Measurements from ENCODE around the gene PAQR8. TPM values are rescaled to one million over a fixed set of nuclear protein-coding genes. Genes with fewer than 3 reads are reported as not detected.

PAQR8 gene
- total RNA-seq, 1 experiment from 2014 or later: 3.7 TPM

- ChIA-PET POLR2A (ENCODE audit: unreplicated experiment) (interaction anchor here (0.5 to 0.6 kb wide), 3 partner anchors 18 to 678 kb away, joined by 3 read pairs; partner anchors contain the start of gene PAQR8), CTCF (interaction anchor here (0.8 to 1.3 kb wide), 3 partner anchors 23 to 105 kb away, joined by 3 to 5 read pairs (median 3); partner anchors contain the start of genes MCM3 and PAQR8)
- BruUV-seq (replicated peaks): no TSS peak
- H3K36me3 ChIP-seq (ENCODE audit: low read depth): no peaks in the 10 kb centered on the region
- H3F3A ChIP-seq (ENCODE audit: insufficient read depth, low read depth): peaks cover 17% of the 10 kb centered on the region; the same call in 1 of the 2 replicates
- no peaks in the 10 kb centered on the region for H3K27me3 ChIP-seq (ENCODE audit: insufficient read depth, low read depth)
- intact Hi-C loops (cut with micrococcal nuclease; ENCODE audit: unreplicated experiment): no loop called here
- H3K4me1 ChIP-seq (replicated peaks; ENCODE audit: insufficient read depth): peaks cover 34% of the 10 kb centered on the region
- peak overlapping the region; percentile 65 for H3K27ac ChIP-seq
- H3K9me2 ChIP-seq (ENCODE audit: insufficient read depth): no peaks in the 10 kb centered on the region
- H3K9me3 ChIP-seq (ENCODE audit: insufficient read depth, low read depth): no peaks in the 10 kb centered on the region
- peak overlapping the region; percentile 62 for H2AFZ ChIP-seq
- peak overlapping the region; percentile 71 for H3K4me2 ChIP-seq
- H3K4me3 ChIP-seq: peak overlapping the region; percentile 11; the same call in 1 of the 2 replicates
- DNase-seq: peak; percentile 29 to 77
- no peaks in the 10 kb centered on the region for H3K79me2 ChIP-seq (ENCODE audit: low read depth)
- no peaks in the 10 kb centered on the region for H4K20me1 ChIP-seq (ENCODE audit: insufficient read depth)
- TF ChIP-seq, protein P1, sequence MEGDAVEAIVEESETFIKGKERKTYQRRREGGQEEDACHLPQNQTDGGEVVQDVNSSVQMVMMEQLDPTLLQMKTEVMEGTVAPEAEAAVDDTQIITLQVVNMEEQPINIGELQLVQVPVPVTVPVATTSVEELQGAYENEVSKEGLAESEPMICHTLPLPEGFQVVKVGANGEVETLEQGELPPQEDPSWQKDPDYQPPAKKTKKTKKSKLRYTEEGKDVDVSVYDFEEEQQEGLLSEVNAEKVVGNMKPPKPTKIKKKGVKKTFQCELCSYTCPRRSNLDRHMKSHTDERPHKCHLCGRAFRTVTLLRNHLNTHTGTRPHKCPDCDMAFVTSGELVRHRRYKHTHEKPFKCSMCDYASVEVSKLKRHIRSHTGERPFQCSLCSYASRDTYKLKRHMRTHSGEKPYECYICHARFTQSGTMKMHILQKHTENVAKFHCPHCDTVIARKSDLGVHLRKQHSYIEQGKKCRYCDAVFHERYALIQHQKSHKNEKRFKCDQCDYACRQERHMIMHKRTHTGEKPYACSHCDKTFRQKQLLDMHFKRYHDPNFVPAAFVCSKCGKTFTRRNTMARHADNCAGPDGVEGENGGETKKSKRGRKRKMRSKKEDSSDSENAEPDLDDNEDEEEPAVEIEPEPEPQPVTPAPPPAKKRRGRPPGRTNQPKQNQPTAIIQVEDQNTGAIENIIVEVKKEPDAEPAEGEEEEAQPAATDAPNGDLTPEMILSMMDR (conservative IDR thresholded peaks at IDR 0.05): no peak
- TF ChIP-seq EZH2 (IDR thresholded peaks at IDR 0.05; ENCODE audit: low read depth): no peak
These were observed 28.4 kb downstream of the PAQR8 start for GRCh38 chr6:52390361-52390727.

DNA sequence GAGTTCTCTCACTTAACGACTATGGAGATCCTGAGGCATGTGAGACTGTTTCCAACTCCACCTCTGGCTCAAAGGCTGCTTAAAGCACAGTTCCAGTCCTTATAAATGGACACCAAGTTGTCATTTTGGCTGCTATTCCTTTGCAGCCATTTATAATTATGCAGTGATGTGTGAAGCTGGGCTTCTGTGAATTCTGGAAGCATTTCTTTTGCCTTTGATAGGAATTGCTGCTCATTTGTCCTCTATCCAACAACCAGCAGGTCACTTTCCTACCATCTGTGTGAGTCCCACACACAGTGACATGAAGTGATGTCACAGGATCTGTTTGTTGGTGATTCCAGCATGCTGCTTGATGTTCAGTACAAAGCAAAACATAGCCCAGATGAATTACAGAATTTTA lies 29.6 kb downstream of the PAQR8 start:
- Histone ChIP-seq H3K36me3 (ENCODE audit: low read depth) (no peaks in the 10 kb centered on the region), H3K9me2 (ENCODE audit: insufficient read depth) (no peaks in the 10 kb centered on the region), H3K4me2 (no peak overlapping the region), H3K27me3 (ENCODE audit: insufficient read depth, low read depth) (no peaks in the 10 kb centered on the region), H3K27ac (no peak overlapping the region), H3K4me3 (no peak overlapping the region), H3F3A (ENCODE audit: insufficient read depth, low read depth) (peaks cover 17% of the 10 kb centered on the region; the same call in 1 of the 2 replicates), H2AFZ (no peak overlapping the region), H3K9me3 (ENCODE audit: insufficient read depth, low read depth) (no peaks in the 10 kb centered on the region), H3K4me1 (replicated peaks; ENCODE audit: insufficient read depth) (peaks cover 40% of the 10 kb centered on the region), H4K20me1 (ENCODE audit: insufficient read depth) (no peaks in the 10 kb centered on the region), H3K79me2 (ENCODE audit: low read depth) (no peaks in the 10 kb centered on the region)
- ChIA-PET CTCF (interaction anchor here (1.3 kb wide), 1 partner anchor 16 kb away, joined by 6 read pairs; no protein-coding TSS in a partner anchor), POLR2A (ENCODE audit: unreplicated experiment) (no interaction called here)
- no TSS peak for BruUV-seq (replicated peaks)
- TF ChIP-seq EZH2 (IDR thresholded peaks at IDR 0.05; ENCODE audit: low read depth): no peak
- TF ChIP-seq, protein P1 (conservative IDR thresholded peaks at IDR 0.05): no peak
- DNase-seq: no peak
- intact Hi-C loops (cut with micrococcal nuclease; ENCODE audit: unreplicated experiment): no loop called here

DNA sequence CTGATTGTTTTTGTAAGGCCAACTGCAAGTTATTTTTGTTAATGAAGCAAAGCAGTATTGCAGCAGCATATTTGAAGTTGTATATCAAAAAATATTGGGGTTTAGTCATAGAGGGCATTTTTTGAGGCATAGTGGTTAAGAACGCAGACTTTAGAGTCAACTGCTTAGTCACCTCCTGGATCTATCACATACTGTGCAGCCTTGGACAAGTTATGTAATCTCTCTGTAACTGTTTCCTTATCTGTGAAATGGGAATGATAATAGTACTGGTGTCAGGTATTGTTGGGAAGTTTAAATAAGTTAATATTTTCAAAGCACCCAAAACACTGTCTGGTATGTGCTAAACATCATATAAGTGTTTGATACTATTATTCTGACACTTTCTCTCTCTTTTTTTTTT lies 31.0 kb downstream of the PAQR8 start:
- Histone ChIP-seq H3K4me2 (no peak overlapping the region), H3K9me2 (ENCODE audit: insufficient read depth) (no peaks in the 10 kb centered on the region), H3K4me1 (replicated peaks; ENCODE audit: insufficient read depth) (peaks cover 40% of the 10 kb centered on the region), H3K79me2 (ENCODE audit: low read depth) (no peaks in the 10 kb centered on the region), H4K20me1 (ENCODE audit: insufficient read depth) (no peaks in the 10 kb centered on the region), H3K36me3 (ENCODE audit: low read depth) (no peaks in the 10 kb centered on the region), H3K4me3 (no peak overlapping the region), H3K27me3 (ENCODE audit: insufficient read depth, low read depth) (no peaks in the 10 kb centered on the region), H3K27ac (no peak overlapping the region), H2AFZ (no peak overlapping the region), H3K9me3 (ENCODE audit: insufficient read depth, low read depth) (no peaks in the 10 kb centered on the region), H3F3A (ENCODE audit: insufficient read depth, low read depth) (peaks cover 17% of the 10 kb centered on the region; the same call in 1 of the 2 replicates)
- BruUV-seq (replicated peaks): no TSS peak
- TF ChIP-seq EZH2 (IDR thresholded peaks at IDR 0.05; ENCODE audit: low read depth): no peak
- TF ChIP-seq, protein P1 (conservative IDR thresholded peaks at IDR 0.05): no peak
- no peak for DNase-seq
- ChIA-PET CTCF (interaction anchor here (1.3 kb wide), 1 partner anchor 15 kb away, joined by 6 read pairs; no protein-coding TSS in a partner anchor), POLR2A (ENCODE audit: unreplicated experiment) (no interaction called here)
- intact Hi-C loops (cut with micrococcal nuclease; ENCODE audit: unreplicated experiment): no loop called here

All from PC-9 (cell line).